Tibial nerve (tissue), 4 donors: ENCODE results near the gene ARR3. TPM values are rescaled to one million over a fixed set of nuclear protein-coding genes. Genes with fewer than 3 reads are reported as not detected.
"Not testable (repeated sequence)": the region's sequence is repeated elsewhere in the genome, so short reads cannot be mapped to it uniquely, and the experiment has no call there.

ENCODE experiments used
- DNase-seq, 2 donors: peaks; one replicate each; pipeline ENCODE4 v3.0.0-alpha.2; 2019; ENCODE audit warnings: low spot score in 2 of 2
- H3K27ac ChIP-seq, 4 donors: fragments of 200-600 bp; sonication (generic) in 3 of 4; one replicate each; pipeline ENCODE4 v1.5.1; 2017 to 2019; ENCODE audit warnings: mild to moderate bottlenecking in 1 of 4
- H3K27me3 ChIP-seq, 2 donors: fragments of 200-600 bp; sonication (generic) in 1 of 2; one replicate each; pipeline versions ENCODE4 v1.5.1 to v1.6.0; 2017 to 2019
- H3K36me3 ChIP-seq, 3 donors: fragments of 200-600 bp; sonication (generic); one replicate each; pipeline ENCODE4 v1.5.1; 2018 to 2019
- H3K4me1 ChIP-seq, 4 donors: fragments of 200-600 bp; sonication (generic) in 3 of 4; one replicate each; pipeline ENCODE4 v1.5.1; 2017 to 2019
- H3K4me3 ChIP-seq, 4 donors: fragments of 200-600 bp; sonication (generic) in 3 of 4; one replicate each; pipeline ENCODE4 v1.5.1; 2017 to 2019; ENCODE audit warnings: mild to moderate bottlenecking in 1 of 4, moderate library complexity in 1 of 4
- H3K9me3 ChIP-seq, 4 donors: fragments of 200-600 bp; sonication (generic) in 3 of 4; one replicate each; pipeline ENCODE4 v1.5.1; 2017 to 2019
- CTCF ChIP-seq, 5 experiments: fragments of 200-600 bp in 3 of 5; fragments of 450-650 bp in 2 of 5; sonication (generic) in 3 of 5; IDR thresholded peaks; one replicate each; pipeline ENCODE4 v1.5.1; 2016 to 2019; ENCODE audit warnings: antibody characterized with exemption in 5 of 5, mild to moderate bottlenecking in 3 of 5, moderate library complexity in 2 of 5
- EP300 ChIP-seq, 2 donors: sonication (generic); formaldehyde crosslinking; IDR thresholded peaks; one replicate each; pipeline ENCODE4 v1.6.1; 2017; ENCODE audit warnings: antibody characterized with exemption in 2 of 2, mild to moderate bottlenecking in 1 of 2
- POLR2A ChIP-seq, 2 donors: fragments of 450-650 bp; IDR thresholded peaks; one replicate each; pipeline ENCODE4 v1.6.1; 2017; ENCODE audit warnings: antibody characterized with exemption in 2 of 2, mild to moderate bottlenecking in 2 of 2, moderate library complexity in 2 of 2
- WGBS, 2 donors: methylation state at CpG; one replicate each; pipeline ENCODE4 v1.1.5; 2018; 5-methylcytosine and 5-hydroxymethylcytosine counted together
- total RNA-seq, 4 donors: library from RNA; depleted of rRNA; stranded (reverse); fragments of >200 nt; gene quantifications; one replicate each; pipeline ENCODE4 v1.1.0, GENCODE V29; 2016

The ARR3 gene
- total RNA-seq, 4 donors from 2014 or later = not detected

GRCh38 chrX:70234355-70234754 lies 33.8 kb upstream of the ARR3 start, which contains the start of gene AWAT1:
TSS of gene AWAT1 (plus strand) at chrX:70234655. CDS start at chrX:70234696, 41 bp downstream.
- Histone ChIP-seq H3K36me3 (no peaks in the 10 kb centered on the region), H3K4me3 (no peak within 1 kb of the TSS), H3K27ac (no peak within 1 kb of the TSS), H3K4me1 (no peaks in the 10 kb centered on the region), H3K9me3 (no peaks in the 10 kb centered on the region), H3K27me3 (no peaks in the 10 kb centered on the region)
- no peak for TF ChIP-seq EP300 (IDR thresholded peaks at IDR 0.05)
- no peak for TF ChIP-seq POLR2A (IDR thresholded peaks at IDR 0.05)
- TF ChIP-seq CTCF (IDR thresholded peaks at IDR 0.05) = no peak
- DNase-seq = no peak
- 71 to 76% methylated on average over 2 to 3 of the region's 3 CpGs for WGBS, 2 donors

- DNase-seq = no peak
- H3K36me3 ChIP-seq = no peaks in the 10 kb centered on the region
- no peak overlapping the region for H3K27ac ChIP-seq
- no peak for TF ChIP-seq CTCF (IDR thresholded peaks at IDR 0.05)
- TF ChIP-seq EP300 (IDR thresholded peaks at IDR 0.05) = no peak
- TF ChIP-seq POLR2A (IDR thresholded peaks at IDR 0.05) = no peak
- H3K27me3 ChIP-seq = no peaks in the 10 kb centered on the region
- H3K4me3 ChIP-seq = no peak overlapping the region
- 88 to 100% methylated on average over 1 of the region's 1 CpG for WGBS, 2 donors
- no peaks in the 10 kb centered on the region for H3K9me3 ChIP-seq
- no peaks in the 10 kb centered on the region for H3K4me1 ChIP-seq
Observed at GRCh38 chrX:70240751-70241150, 27.4 kb upstream of the ARR3 start.

- Histone ChIP-seq H3K27me3 (no peaks in the 10 kb centered on the region), H3K4me3 (no peak overlapping the region), H3K9me3 (no peaks in the 10 kb centered on the region), H3K36me3 (no peaks in the 10 kb centered on the region), H3K4me1 (no peaks in the 10 kb centered on the region), H3K27ac (no peak overlapping the region)
- no peak for DNase-seq
- WGBS, 2 donors = 79 to 94% methylated on average over 2 of the region's 2 CpGs
- no peak for TF ChIP-seq CTCF (IDR thresholded peaks at IDR 0.05)
- TF ChIP-seq EP300 (IDR thresholded peaks at IDR 0.05) = no peak
- TF ChIP-seq POLR2A (IDR thresholded peaks at IDR 0.05) = no peak
Observed at GRCh38 chrX:70241501-70241900, 26.6 kb upstream of the ARR3 start.

- H3K4me3 ChIP-seq, H3K27me3 ChIP-seq, DNase-seq, H3K4me1 ChIP-seq, H3K27ac ChIP-seq, H3K36me3 ChIP-seq, H3K9me3 ChIP-seq: not testable (repeated sequence)
- WGBS, 2 donors = 76 to 87% methylated on average over 5 of the region's 5 CpGs
Observed at GRCh38 chrX:70243601-70244000, 24.5 kb upstream of the ARR3 start.

GRCh38 chrX:70244881-70245280 lies 23.3 kb upstream of the ARR3 start:
- Histone ChIP-seq H3K9me3 (no peaks in the 10 kb centered on the region), H3K4me1 (no peaks in the 10 kb centered on the region), H3K27me3 (no peaks in the 10 kb centered on the region), H3K27ac (no peak overlapping the region), H3K4me3 (no peak overlapping the region), H3K36me3 (no peaks in the 10 kb centered on the region)
- no peak for DNase-seq
- TF ChIP-seq EP300 (IDR thresholded peaks at IDR 0.05) (no peak), CTCF (IDR thresholded peaks at IDR 0.05) (no peak), POLR2A (IDR thresholded peaks at IDR 0.05) (no peak)
- WGBS, 2 donors = 69 to 75% methylated on average over 6 of the region's 6 CpGs

- Histone ChIP-seq H3K4me3 (no peak overlapping the region), H3K9me3 (no peaks in the 10 kb centered on the region), H3K27me3 (no peaks in the 10 kb centered on the region), H3K4me1 (no peaks in the 10 kb centered on the region), H3K36me3 (no peaks in the 10 kb centered on the region), H3K27ac (no peak overlapping the region)
- no peak for DNase-seq
- WGBS, 2 donors = 95 to 98% methylated on average over 2 of the region's 2 CpGs
- no peak for TF ChIP-seq POLR2A (IDR thresholded peaks at IDR 0.05)
- TF ChIP-seq EP300 (IDR thresholded peaks at IDR 0.05) = no peak
- no peak for TF ChIP-seq CTCF (IDR thresholded peaks at IDR 0.05)
Observed at GRCh38 chrX:70247252-70247651, 20.9 kb upstream of the ARR3 start.
